SK-N-SH (cell line): ENCODE measurements around the gene CUX1. TPM values are rescaled to one million over a fixed set of nuclear protein-coding genes. Genes with fewer than 3 reads are reported as not detected.

Source experiments
- CTCF ChIA-PET: fragments of 300-600, 350-600 bp; formaldehyde crosslinking; extraction: SDS; loops from one replicate; lab custom pipeline; 2021; lab: Yijun Ruan, JAX
- POLR2A ChIA-PET: fragments of 350-600 bp; sonication (Branson Sonifier 250); formaldehyde crosslinking; extraction: SDS; loops from one replicate; lab custom pipeline; 2020; ENCODE audit warnings: antibody characterized with exemption, inconsistent platforms; lab: Yijun Ruan, JAX
- DNase-seq: peaks from one replicate; pipeline ENCODE4 v3.0.0; 2012
- H2AFZ ChIP-seq: fragments of 200-600 bp; sonication (generic); 2 replicates; pipeline ENCODE4 v1.8.1; 2016; ENCODE audit warnings: antibody characterized with exemption, mild to moderate bottlenecking, low read depth
- H3F3A ChIP-seq: fragments of 200-600 bp; sonication (generic); replicated peaks from 2 replicates; pipeline ENCODE3; 2016; ENCODE audit warnings: antibody characterized with exemption, mild to moderate bottlenecking; ENCODE audit not compliant: insufficient read depth
- H3K27ac ChIP-seq, 2 experiments: fragments of 200-500 bp in 1 of 2; fragments of 200-600 bp in 1 of 2; sonication (Bioruptor generic) in 1 of 2; sonication (generic), shearing (Covaris generic) in 1 of 2; 2 replicates each; pipeline versions ENCODE4 v1.5.1 to v1.6.1; 2014 to 2016; ENCODE audit warnings: low read depth in 2 of 2, inconsistent platforms in 1 of 2, low read length in 1 of 2, mild to moderate bottlenecking in 1 of 2, mixed read lengths in 1 of 2
- H3K27me3 ChIP-seq: fragments of 200-600 bp; sonication (generic), shearing (Covaris generic); 2 replicates; pipeline ENCODE4 v1.6.1; 2016; ENCODE audit warnings: mixed run types; ENCODE audit not compliant: insufficient read depth
- H3K36me3 ChIP-seq, 2 experiments: fragments of 200-500 bp in 1 of 2; fragments of 200-600 bp in 1 of 2; sonication (Bioruptor generic) in 1 of 2; sonication (generic) in 1 of 2; replicated peaks in 1 of 2; 2 replicates each; pipeline versions ENCODE3 to v1.5.1; 2014 to 2016; ENCODE audit warnings: low read length in 1 of 2, mild to moderate bottlenecking in 1 of 2; ENCODE audit not compliant: insufficient read depth in 2 of 2, control insufficient read depth in 1 of 2
- H3K4me1 ChIP-seq, 2 experiments: fragments of 200-500 bp in 1 of 2; fragments of 200-600 bp in 1 of 2; sonication (Bioruptor generic) in 1 of 2; sonication (generic), shearing (Covaris generic) in 1 of 2; 2 replicates each; pipeline versions ENCODE4 v1.5.1 to v1.6.1; 2014 to 2016; ENCODE audit warnings: low read depth in 1 of 2, low read length in 1 of 2, mixed run types in 1 of 2; ENCODE audit not compliant: insufficient read depth in 2 of 2, control insufficient read depth in 1 of 2
- H3K4me2 ChIP-seq: fragments of 200-600 bp; sonication (generic), shearing (Covaris generic); 2 replicates; pipeline ENCODE4 v1.6.1; 2017; ENCODE audit warnings: mixed run types
- H3K4me3 ChIP-seq, 2 experiments: fragments of 200-500 bp in 1 of 2; fragments of 200-600 bp in 1 of 2; sonication (Bioruptor generic) in 1 of 2; sonication (generic), shearing (Covaris generic) in 1 of 2; 2 replicates each; pipeline versions ENCODE4 v1.5.1 to v1.8.1; 2014 to 2016; ENCODE audit warnings: low read depth in 2 of 2, inconsistent platforms in 1 of 2, low read length in 1 of 2, mild to moderate bottlenecking in 1 of 2, mixed read lengths in 1 of 2, moderate library complexity in 1 of 2
- H3K79me2 ChIP-seq: fragments of 200-600 bp; sonication (generic); 2 replicates; pipeline ENCODE4 v1.8.1; 2017; ENCODE audit warnings: mild to moderate bottlenecking; ENCODE audit not compliant: insufficient read depth
- H3K9ac ChIP-seq: fragments of 200-600 bp; sonication (generic); 2 replicates; pipeline ENCODE4 v1.6.1; 2017; ENCODE audit warnings: mixed run types
- H3K9me2 ChIP-seq: fragments of 200-600 bp; sonication (generic); 2 replicates; pipeline ENCODE4 v1.6.1; 2017; ENCODE audit warnings: mixed run types
- H3K9me3 ChIP-seq: fragments of 200-600 bp; sonication (generic); 2 replicates; pipeline ENCODE4 v1.6.1; 2017; ENCODE audit warnings: mixed run types, mild to moderate bottlenecking, moderate library complexity
- H4K20me1 ChIP-seq: fragments of 200-600 bp; sonication (generic); 2 replicates; pipeline ENCODE4 v1.6.1; 2017; ENCODE audit warnings: mild to moderate bottlenecking, mixed run types; ENCODE audit not compliant: insufficient read depth
- CHD2 ChIP-seq: fragments of 150-350 bp; IDR thresholded peaks from 2 replicates; pipeline ENCODE4 v1.6.1; 2018; ENCODE audit warnings: low read length; ENCODE audit not compliant: partially characterized antibody
- ELF1 ChIP-seq: IDR thresholded peaks from 2 replicates; pipeline ENCODE4 v1.4.0; 2012
- EZH2phosphoT487 ChIP-seq: fragments of 200-600 bp; sonication (generic); IDR thresholded peaks from 2 replicates; pipeline ENCODE4 v1.6.1; 2017; ENCODE audit warnings: low read depth, mixed run types, mild to moderate bottlenecking, antibody characterized with exemption, moderate library complexity, borderline replicate concordance
- FOSL2 ChIP-seq: IDR thresholded peaks from 2 replicates; pipeline ENCODE4 v1.4.0; 2012; ENCODE audit warnings: low read depth, mild to moderate bottlenecking, moderate library complexity, borderline replicate concordance
- FOXJ3 ChIP-seq: sonication (generic); formaldehyde crosslinking; IDR thresholded peaks from 2 replicates; pipeline ENCODE4 v1.5.1; 2020; ENCODE audit warnings: mild to moderate bottlenecking, missing genetic modification reagents
- GATA2 ChIP-seq: sonication (generic); formaldehyde crosslinking; IDR thresholded peaks from 2 replicates; pipeline ENCODE4 v1.5.0; 2020; ENCODE audit warnings: mild to moderate bottlenecking, missing genetic modification reagents
- JUND ChIP-seq: IDR thresholded peaks from 2 replicates; pipeline ENCODE4 v1.4.0; 2012
- MAX ChIP-seq: IDR thresholded peaks from 2 replicates; pipeline ENCODE4 v1.4.0; 2012; ENCODE audit warnings: low read depth
- MEF2A ChIP-seq: IDR thresholded peaks from 2 replicates; pipeline ENCODE4 v1.4.0; 2012; ENCODE audit warnings: low read depth, borderline replicate concordance
- PBX3 ChIP-seq: IDR thresholded peaks from 2 replicates; pipeline ENCODE4; 2012
- POLR2AphosphoS5 ChIP-seq: IDR thresholded peaks from 2 replicates; pipeline ENCODE4 v1.6.1; 2012; ENCODE audit warnings: low read depth, low read length
- RCOR1 ChIP-seq: fragments of 150-350 bp; IDR thresholded peaks from 2 replicates; pipeline ENCODE4 v1.6.1; 2017; ENCODE audit warnings: antibody characterized with exemption, low read length
- RXRA ChIP-seq: IDR thresholded peaks from 2 replicates; pipeline ENCODE4 v1.4.0; 2012; ENCODE audit warnings: low read depth, mild to moderate bottlenecking, borderline replicate concordance
- SIN3A ChIP-seq: IDR thresholded peaks from 2 replicates; pipeline ENCODE4 v1.6.1; 2012; ENCODE audit warnings: low read depth, mild to moderate bottlenecking, low read length, moderate library complexity, borderline replicate concordance
- SMC3 ChIP-seq: IDR thresholded peaks from 2 replicates; pipeline ENCODE4 v1.6.1; 2012; ENCODE audit warnings: low read depth, low read length, improper control_type of control experiment
- WGBS: methylation state at CpG from one replicate; pipeline ENCODE4 v1.1.6; 2017; ENCODE audit warnings: low lambda C conversion rate; 5-methylcytosine and 5-hydroxymethylcytosine counted together
- polyA plus RNA-seq, 3 experiments: library from polyadenylated mRNA; depleted of rRNA; stranded (reverse); fragments of >200 nt; gene quantifications; 2 replicates each; pipeline ENCODE4 v1.2.3, GENCODE V29; 2012
- TF ChIP-seq, protein P1 (sequence below): IDR thresholded peaks from 2 replicates; pipeline ENCODE4 v1.4.0; 2012; ENCODE audit warnings: low read depth, borderline replicate concordance
- TF ChIP-seq, protein P2 (sequence below): fragments of 150-350 bp; IDR thresholded peaks from 2 replicates; pipeline ENCODE4 v1.6.1; 2017; ENCODE audit warnings: antibody characterized with exemption, low read length, low read depth, borderline replicate concordance
- TF ChIP-seq, protein P3 (sequence below): fragments of 150-350 bp; IDR thresholded peaks from 2 replicates; pipeline ENCODE4 v1.6.1; 2016; ENCODE audit warnings: mild to moderate bottlenecking, low read depth, low read length
- TF ChIP-seq, protein P4 (sequence below): IDR thresholded peaks from 2 replicates; pipeline ENCODE4 v1.4.0; 2012; ENCODE audit warnings: low read depth, borderline replicate concordance

CUX1 gene
- polyA plus RNA-seq, 1 of the 3 experiments (the other 2 are of a cell fraction) = 68.6 TPM

DNA sequence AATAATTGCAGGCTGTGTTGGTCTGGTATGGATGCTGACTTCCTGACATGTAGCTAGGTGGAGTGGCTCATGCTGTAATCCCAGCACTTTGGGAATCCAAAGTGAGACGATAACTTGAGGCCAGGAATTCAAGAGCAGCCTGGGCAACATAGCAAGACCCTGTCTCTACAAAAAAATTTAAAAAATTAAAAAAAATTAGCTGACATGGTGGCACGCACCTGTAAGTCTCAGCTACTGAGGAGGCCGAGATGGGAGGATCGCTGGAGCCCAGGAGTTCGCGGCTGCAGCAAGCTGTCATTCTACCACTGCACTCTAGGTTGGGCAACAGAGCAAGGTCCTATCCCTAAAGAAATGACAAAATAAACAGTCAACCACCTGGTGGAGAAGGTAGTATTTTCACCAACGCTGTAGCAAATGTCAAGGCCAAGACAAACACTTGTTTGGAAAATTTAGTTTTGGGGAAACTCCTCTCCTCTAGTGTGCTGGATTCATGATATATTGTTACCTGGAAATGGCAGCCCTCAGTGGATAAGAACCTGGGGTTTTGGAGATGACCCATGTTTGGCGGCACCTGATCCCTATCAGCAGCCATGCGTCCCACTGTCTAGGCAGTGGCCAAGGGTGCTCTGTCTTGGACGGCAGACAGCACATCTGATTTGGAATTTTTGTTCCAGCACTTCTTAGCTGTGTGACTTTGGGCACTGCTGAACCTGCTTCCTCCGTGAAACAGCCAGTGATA lies 29.5 kb downstream of the CUX1 start:
- POLR2A ChIA-PET = no interaction called here
- Histone ChIP-seq H3K27ac (no peak overlapping the region), H3K9ac (no peak overlapping the region), H3K36me3 (peaks cover 0 to 22% of the 10 kb centered on the region in 2 experiments), H2AFZ (no peak overlapping the region), H3K4me2 (no peak overlapping the region), H3K4me1 (no peaks in the 10 kb centered on the region), H3K9me3 (peaks cover 14% of the 10 kb centered on the region; the same call in 1 of the 2 replicates), H3K27me3 (no peaks in the 10 kb centered on the region), H3K9me2 (no peaks in the 10 kb centered on the region), H3K4me3 (no peak overlapping the region), H4K20me1 (peaks cover 19% of the 10 kb centered on the region), H3F3A (no peaks in the 10 kb centered on the region), H3K79me2 (peaks cover 99% of the 10 kb centered on the region)
- 95% methylated on average over 11 of the region's 11 CpGs for WGBS
- TF ChIP-seq ELF1 = no peak
- no peak for TF ChIP-seq RXRA
- TF ChIP-seq, protein P1, sequence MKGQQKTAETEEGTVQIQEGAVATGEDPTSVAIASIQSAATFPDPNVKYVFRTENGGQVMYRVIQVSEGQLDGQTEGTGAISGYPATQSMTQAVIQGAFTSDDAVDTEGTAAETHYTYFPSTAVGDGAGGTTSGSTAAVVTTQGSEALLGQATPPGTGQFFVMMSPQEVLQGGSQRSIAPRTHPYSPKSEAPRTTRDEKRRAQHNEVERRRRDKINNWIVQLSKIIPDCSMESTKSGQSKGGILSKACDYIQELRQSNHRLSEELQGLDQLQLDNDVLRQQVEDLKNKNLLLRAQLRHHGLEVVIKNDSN = no peak
- TF ChIP-seq PBX3 = no peak
- TF ChIP-seq, protein P2, sequence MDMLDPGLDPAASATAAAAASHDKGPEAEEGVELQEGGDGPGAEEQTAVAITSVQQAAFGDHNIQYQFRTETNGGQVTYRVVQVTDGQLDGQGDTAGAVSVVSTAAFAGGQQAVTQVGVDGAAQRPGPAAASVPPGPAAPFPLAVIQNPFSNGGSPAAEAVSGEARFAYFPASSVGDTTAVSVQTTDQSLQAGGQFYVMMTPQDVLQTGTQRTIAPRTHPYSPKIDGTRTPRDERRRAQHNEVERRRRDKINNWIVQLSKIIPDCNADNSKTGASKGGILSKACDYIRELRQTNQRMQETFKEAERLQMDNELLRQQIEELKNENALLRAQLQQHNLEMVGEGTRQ = no peak
- no peak for TF ChIP-seq RCOR1
- TF ChIP-seq, protein P3, sequence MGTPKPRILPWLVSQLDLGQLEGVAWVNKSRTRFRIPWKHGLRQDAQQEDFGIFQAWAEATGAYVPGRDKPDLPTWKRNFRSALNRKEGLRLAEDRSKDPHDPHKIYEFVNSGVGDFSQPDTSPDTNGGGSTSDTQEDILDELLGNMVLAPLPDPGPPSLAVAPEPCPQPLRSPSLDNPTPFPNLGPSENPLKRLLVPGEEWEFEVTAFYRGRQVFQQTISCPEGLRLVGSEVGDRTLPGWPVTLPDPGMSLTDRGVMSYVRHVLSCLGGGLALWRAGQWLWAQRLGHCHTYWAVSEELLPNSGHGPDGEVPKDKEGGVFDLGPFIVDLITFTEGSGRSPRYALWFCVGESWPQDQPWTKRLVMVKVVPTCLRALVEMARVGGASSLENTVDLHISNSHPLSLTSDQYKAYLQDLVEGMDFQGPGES = no peak
- TF ChIP-seq CHD2 = no peak
- TF ChIP-seq FOSL2 = no peak
- no peak for TF ChIP-seq GATA2 (CRISPR knock-in tag)
- TF ChIP-seq SMC3 = no peak
- TF ChIP-seq JUND = no peak
- TF ChIP-seq, protein P4, sequence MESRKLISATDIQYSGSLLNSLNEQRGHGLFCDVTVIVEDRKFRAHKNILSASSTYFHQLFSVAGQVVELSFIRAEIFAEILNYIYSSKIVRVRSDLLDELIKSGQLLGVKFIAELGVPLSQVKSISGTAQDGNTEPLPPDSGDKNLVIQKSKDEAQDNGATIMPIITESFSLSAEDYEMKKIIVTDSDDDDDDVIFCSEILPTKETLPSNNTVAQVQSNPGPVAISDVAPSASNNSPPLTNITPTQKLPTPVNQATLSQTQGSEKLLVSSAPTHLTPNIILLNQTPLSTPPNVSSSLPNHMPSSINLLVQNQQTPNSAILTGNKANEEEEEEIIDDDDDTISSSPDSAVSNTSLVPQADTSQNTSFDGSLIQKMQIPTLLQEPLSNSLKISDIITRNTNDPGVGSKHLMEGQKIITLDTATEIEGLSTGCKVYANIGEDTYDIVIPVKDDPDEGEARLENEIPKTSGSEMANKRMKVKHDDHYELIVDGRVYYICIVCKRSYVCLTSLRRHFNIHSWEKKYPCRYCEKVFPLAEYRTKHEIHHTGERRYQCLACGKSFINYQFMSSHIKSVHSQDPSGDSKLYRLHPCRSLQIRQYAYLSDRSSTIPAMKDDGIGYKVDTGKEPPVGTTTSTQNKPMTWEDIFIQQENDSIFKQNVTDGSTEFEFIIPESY = no peak
- no peak for TF ChIP-seq POLR2AphosphoS5
- TF ChIP-seq MEF2A = no peak
- TF ChIP-seq EZH2phosphoT487 = no peak
- TF ChIP-seq MAX = no peak
- TF ChIP-seq FOXJ3 (CRISPR knock-in tag) = no peak
- TF ChIP-seq SIN3A = no peak
- DNase-seq = no peak
- CTCF ChIA-PET = interaction anchor here (0.6 to 4.6 kb wide), 9 partner anchors 8 to 433 kb away, joined by 3 to 29 read pairs (median 3); no protein-coding TSS in a partner anchor
